Fibroblast of skin of right quadriceps (primary cell): Measurements from ENCODE around the gene LCN6.

Experiments used
- DNase-seq: peaks from one replicate; pipeline ENCODE4 v3.0.0-alpha.2; 2013

Gene LCN6

GRCh38 chr9:136722093-136722968, 26.0 kb downstream of the LCN6 start:
- DNase-seq: no peak

DNA sequence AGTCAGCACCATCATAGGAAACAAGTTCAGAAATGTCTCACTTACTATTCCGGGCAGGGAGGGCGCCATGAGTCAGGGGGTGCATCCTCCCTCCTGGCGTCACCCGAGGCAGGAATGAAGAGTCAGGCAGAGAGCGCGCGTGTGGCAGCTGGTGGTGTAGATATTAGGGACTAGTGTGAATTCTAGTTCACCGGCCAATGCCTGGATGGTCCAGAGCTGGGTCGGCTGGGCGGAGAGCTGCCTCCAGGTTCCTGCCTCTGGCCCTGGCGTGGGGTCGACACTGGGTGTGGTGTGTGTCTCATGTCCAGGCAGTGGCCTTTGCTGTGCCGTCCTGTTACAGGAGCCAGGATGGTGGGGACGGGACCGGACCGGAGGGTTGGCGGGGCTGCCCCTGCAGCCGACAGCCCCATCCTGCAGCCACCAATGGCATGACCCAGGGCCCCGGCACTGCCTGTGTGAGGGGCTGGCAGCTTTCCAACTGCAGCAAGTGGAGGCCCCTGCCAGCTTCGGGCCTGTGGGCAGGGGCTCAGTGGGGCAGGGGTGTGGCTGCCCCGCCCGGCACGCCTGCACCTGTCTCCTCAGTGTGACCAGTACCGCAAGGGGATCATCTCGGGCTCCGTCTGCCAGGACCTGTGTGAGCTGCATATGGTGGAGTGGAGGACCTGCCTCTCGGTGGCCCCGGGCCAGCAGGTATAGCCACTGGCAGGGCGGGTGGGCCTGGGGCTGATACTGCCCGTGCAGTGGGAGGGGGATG, 26.8 kb downstream of the LCN6 start:
- peak; percentile 50 for DNase-seq

GRCh38 chr9:136720898-136721338, 27.4 kb downstream of the LCN6 start:
- no peak for DNase-seq

GRCh38 chr9:136720251-136720897, 28.0 kb downstream of the LCN6 start:
- peak; percentile 43 for DNase-seq

GRCh38 chr9:136719195-136719880, 29.0 kb downstream of the LCN6 start:
- DNase-seq: no peak

DNA sequence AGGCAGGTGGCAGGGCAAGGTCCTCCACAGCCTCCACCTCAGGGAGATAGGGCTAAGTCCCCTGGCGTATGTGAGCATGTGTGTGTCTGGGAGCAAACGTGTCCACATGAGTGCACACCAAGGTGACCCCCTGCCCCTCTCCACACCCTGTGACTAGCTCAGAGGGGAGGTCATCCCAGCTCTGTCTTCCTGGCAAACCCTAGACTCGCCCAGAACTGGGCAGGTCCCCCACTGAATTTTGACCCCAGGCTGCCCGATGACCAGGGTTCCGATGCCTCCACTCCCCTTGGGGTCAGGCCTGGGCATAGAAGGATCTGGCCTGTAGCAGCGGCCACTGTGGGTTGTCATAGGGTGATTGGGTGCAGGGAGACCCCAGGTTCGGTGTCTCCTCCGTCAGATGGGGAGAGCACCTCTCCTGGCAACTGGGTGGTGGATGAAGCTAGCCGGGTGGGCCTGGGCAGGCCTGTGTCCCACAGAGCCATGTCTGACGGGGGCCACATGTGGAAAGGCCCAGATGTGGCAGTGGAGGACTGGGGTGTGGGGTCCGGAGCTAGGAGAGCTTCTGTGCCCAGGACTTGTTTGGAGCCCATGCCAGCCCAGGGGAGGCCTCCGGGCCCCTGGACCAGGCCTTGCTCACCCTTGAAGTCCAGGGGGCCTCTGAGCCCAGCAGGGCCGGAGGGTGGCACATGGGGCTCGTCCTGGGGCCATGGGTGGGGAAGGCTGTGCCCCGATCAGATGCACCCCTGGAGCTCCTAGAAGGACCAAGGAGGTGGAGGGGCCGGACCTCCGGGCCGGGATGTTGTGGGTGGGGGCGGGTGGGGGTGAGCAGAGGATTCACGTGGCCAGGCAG, 29.8 kb downstream of the LCN6 start:
- DNase-seq: no peak

DNA sequence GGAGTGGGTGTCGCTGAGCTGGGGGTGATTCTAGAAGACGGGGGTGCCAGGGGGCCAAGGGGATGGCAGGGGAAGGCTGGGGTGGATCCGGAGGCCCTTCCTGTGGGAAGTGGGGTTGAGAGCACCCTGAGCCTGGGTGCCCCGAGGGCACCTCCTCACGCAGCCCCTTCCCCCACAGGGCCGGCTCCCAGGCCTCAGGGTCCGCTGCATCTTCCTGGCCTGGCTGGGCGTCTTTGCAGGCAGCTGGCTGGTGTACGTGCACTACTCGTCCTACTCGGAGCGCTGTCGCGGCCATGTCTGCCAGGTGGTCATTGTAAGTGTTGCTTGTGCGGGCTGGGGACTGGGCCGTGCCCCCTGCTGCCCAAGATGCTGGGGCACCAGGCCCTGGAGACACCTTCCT, 30.9 kb downstream of the LCN6 start:
- no peak for DNase-seq

GRCh38 chr9:136714893-136715274, 33.4 kb downstream of the LCN6 start:
- DNase-seq: no peak

- DNase-seq: no peak
These were observed 34.0 kb downstream of the LCN6 start for GRCh38 chr9:136714096-136714892.

- no peak for DNase-seq
These were observed 34.8 kb downstream of the LCN6 start for GRCh38 chr9:136713550-136713949.

DNA sequence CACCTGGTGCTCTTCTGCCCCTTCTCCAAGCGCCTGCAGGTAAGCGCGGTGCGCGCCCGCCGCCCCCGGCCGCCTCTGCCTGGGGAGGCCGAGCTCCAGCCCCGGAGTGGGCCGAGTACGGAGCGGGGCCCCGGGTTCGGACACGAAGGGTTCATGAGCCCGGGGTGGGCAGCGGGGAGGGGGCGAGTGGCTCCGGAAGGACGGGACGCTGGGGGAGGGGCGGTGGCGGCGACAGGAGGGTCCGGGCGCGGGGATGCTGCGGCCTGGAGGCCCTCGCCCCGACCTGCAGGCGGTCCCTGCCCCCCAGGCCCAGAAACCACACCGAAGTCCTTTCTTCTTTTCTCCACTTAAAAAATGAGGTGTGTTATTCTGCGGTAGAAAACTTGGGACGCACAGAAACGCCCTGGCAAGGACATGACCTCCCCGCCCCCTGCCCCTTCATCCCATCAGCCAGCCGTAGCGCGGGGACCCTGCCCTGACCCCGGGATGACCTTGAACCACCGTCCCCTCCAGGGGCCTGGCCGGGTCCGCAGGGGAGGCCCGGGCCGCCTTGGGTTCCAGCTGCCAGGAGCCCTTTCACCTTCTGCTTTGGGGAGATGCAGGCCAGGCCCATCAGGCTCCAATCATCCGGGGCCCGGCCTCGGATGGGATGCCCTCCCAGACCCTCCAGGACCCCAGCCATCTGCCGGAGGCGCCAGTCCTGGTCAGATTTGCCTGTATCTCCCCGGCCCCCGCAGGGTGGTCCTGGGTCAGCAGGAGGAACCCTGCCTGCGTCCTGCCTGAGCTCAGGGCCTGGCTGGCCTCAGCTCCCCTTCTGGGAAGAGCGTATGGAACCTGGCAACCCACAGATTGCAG, 35.4 kb downstream of the LCN6 start:
- DNase-seq: no peak

GRCh38 chr9:136711751-136712689, 36.3 kb downstream of the LCN6 start, which contains the start of gene DIPK1B:
Gene DIPK1B, plus strand, starts transcription at chr9:136712572. Its CDS starts 94 bp downstream, at chr9:136712666.
- DNase-seq: no peak

- peak; percentile 54 for DNase-seq
These were observed 37.1 kb downstream of the LCN6 start for GRCh38 chr9:136711219-136711648.

DNA sequence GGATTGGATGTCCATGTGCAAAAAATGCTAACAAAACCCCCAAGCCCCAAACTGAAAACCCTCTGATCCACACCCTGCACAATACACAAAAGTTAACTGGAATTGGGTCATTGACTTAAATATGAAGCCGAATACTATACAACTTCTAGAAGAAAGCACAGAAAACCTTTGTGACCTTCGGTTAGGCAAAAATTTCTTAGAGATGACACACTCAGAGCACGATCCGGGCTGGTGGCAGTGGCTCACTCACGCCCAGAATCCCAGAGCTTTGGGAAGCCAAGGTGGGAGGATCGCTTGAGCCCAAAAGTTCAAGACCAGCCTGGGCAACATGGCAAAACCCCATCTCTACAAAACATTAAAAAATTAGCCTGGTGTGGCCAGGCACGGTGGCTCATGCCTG, 37.8 kb downstream of the LCN6 start:
- DNase-seq: no peak

DNA sequence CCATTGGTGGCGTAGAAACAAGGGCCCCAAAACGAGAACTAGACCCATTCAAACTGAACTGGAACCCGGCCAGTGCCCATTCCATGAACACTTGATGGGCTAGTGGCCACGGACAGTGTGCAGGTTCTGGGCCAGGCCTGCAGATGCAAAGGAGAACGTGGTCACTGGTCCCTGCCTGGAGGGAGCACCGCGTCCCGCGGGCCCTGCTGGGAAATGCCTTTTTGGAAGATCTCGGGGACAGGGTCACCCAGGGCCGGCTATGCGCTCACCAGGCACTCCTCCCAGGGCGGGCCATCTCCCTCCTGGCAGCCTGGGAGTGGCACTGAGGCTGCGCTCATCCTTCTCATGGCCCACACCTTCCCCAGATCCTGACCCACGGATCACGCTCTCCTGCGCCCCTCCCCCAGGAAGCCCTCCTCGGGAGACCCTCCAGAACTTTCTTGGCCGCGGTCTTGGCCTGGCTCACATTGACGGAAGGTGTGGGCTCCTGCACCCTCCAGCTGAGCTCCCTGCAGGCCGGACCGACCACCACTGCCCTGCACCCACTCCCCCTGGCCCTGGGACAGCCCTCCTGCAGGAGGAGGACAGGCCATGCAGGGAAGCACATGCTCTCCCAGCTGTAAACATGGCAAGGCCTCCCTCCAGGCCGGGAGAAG, 38.7 kb downstream of the LCN6 start:
- no peak for DNase-seq

DNA sequence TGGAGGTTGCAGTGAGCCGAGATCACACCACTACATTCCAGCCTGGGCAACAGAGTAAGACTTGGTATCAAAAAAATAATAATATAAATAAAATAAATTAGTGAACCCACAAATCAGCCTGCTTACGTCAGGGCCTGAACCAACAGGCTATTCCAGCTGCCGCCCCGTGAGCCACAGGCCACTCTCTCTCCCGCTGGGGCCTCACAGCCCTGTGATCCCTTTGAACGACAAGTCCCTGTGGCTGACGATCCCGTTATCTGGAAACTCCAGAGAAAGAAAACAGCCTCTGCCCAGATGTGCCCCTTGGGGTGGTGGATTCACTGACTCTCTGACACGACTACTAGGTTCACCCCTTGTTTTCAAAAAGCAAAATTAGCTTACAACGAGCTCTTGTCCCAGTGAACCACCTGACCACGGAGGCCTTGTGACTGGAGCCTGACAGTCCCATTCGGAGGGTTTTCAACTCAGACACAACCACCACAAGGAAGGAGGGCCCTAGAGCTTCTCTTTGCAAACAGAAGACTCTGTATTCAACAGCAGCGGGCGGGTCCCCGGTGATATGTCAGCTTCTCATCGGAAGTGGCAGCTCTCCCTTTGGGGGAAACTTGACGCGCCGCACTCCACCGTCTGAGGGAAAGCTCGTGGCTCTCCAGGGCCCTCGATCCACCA, 40.3 kb downstream of the LCN6 start:
- DNase-seq: no peak

- no peak for DNase-seq
These were observed 41.3 kb downstream of the LCN6 start for GRCh38 chr9:136707011-136707410.

GRCh38 chr9:136705564-136705963, 42.8 kb downstream of the LCN6 start:
- no peak for DNase-seq
